Naive thymus-derived CD4-positive, alpha-beta T cell (primary cell): ENCODE measurements around the gene GRIP2. TPM values are rescaled to one million over a fixed set of nuclear protein-coding genes. Genes with fewer than 3 reads are reported as not detected.

Experiments
- ATAC-seq: fragments of 150-1000 bp; cut with Tn5 transposase; 2 replicates; pipeline ENCODE4 v1.10.0; 2021; ENCODE audit warnings: mild to moderate bottlenecking, moderate library complexity
- CTCF ChIA-PET: fragments of 350-600 bp; sonication (Branson Sonifier 250); formaldehyde crosslinking; loops from one replicate; lab custom pipeline; 2021; ENCODE audit warnings: antibody characterized with exemption; lab: Charles Lee
- POLR2A ChIA-PET: fragments of 350-600 bp; sonication (Branson Sonifier 250); formaldehyde crosslinking; loops from one replicate; lab custom pipeline; 2021; ENCODE audit warnings: antibody characterized with exemption, inconsistent platforms; lab: Charles Lee
- DNase-seq, 9 donors: peaks; one replicate each; pipeline versions ENCODE4 v3.0.0 to v3.0.0-alpha.2; 2020 to 2022; ENCODE audit warnings: mixed read lengths in 1 of 9
- H3K27ac ChIP-seq: one replicate; pipeline ENCODE4 v1.7.0; 2013; ENCODE audit warnings: mild to moderate bottlenecking, low read depth, low read length, moderate library complexity
- H3K27me3 ChIP-seq, 2 donors: one replicate each; pipeline ENCODE4 v1.7.0; 2013; ENCODE audit warnings: low read length in 2 of 2, mild to moderate bottlenecking in 2 of 2, moderate library complexity in 2 of 2; ENCODE audit not compliant: control insufficient read depth in 2 of 2, insufficient read depth in 2 of 2
- H3K36me3 ChIP-seq, 3 experiments: 1 replicate in 2 of 3; 2 replicates in 1 of 3; pipeline ENCODE4 v1.7.0; 2013; ENCODE audit warnings: low read length in 3 of 3, mild to moderate bottlenecking in 3 of 3, moderate library complexity in 1 of 3; ENCODE audit not compliant: insufficient read depth in 3 of 3, control insufficient read depth in 2 of 3
- H3K4me1 ChIP-seq, 2 donors: one replicate each; pipeline ENCODE4 v1.7.0; 2013; ENCODE audit warnings: low read length in 2 of 2, mild to moderate bottlenecking in 2 of 2, moderate library complexity in 1 of 2; ENCODE audit not compliant: control insufficient read depth in 2 of 2, insufficient read depth in 2 of 2
- H3K4me3 ChIP-seq: 2 replicates; pipeline ENCODE4 v1.7.0; 2013; ENCODE audit warnings: mild to moderate bottlenecking, low read length
- H3K9me3 ChIP-seq, 3 experiments: 1 replicate in 2 of 3; 2 replicates in 1 of 3; pipeline ENCODE4 v1.7.0; 2013; ENCODE audit warnings: low read length in 3 of 3; ENCODE audit not compliant: control insufficient read depth in 2 of 3
- H3K27ac Mint-ChIP-seq, 9 donors: one replicate each; pipeline ENCODE4 v1.8.0; 2020 to 2022; ENCODE audit warnings: mixed read lengths in 9 of 9, mild to moderate bottlenecking in 8 of 9, moderate library complexity in 5 of 9, inconsistent platforms in 2 of 9
- H3K27me3 Mint-ChIP-seq, 5 donors: one replicate each; pipeline ENCODE4 v1.8.0; 2021 to 2022; ENCODE audit warnings: mixed read lengths in 5 of 5, mild to moderate bottlenecking in 1 of 5
- H3K36me3 Mint-ChIP-seq, 5 donors: one replicate each; pipeline ENCODE4 v1.8.0; 2020 to 2022; ENCODE audit warnings: mixed read lengths in 5 of 5, mild to moderate bottlenecking in 3 of 5, inconsistent platforms in 1 of 5
- H3K4me1 Mint-ChIP-seq, 7 donors: one replicate each; pipeline ENCODE4 v1.8.0; 2020 to 2022; ENCODE audit warnings: mixed read lengths in 7 of 7, mild to moderate bottlenecking in 3 of 7, inconsistent platforms in 1 of 7
- H3K4me3 Mint-ChIP-seq, 10 donors: one replicate each; pipeline ENCODE4 v1.8.0; 2020 to 2022; ENCODE audit warnings: mild to moderate bottlenecking in 10 of 10, mixed read lengths in 10 of 10, moderate library complexity in 6 of 10, inconsistent platforms in 2 of 10
- H3K9me3 Mint-ChIP-seq, 11 donors: one replicate each; pipeline ENCODE4 v1.8.0; 2020 to 2022; ENCODE audit warnings: mixed read lengths in 11 of 11, mild to moderate bottlenecking in 4 of 11, inconsistent platforms in 1 of 11, moderate library complexity in 1 of 11
- intact Hi-C, 2 donors: fragments of 100-400 bp; cut with micrococcal nuclease; formaldehyde crosslinking; loops; one replicate each; pipeline ENCODE4 v1.15.1; 2023
- polyA plus RNA-seq, 2 donors: library from polyadenylated mRNA; unstranded; fragments of 300-500 nt; fragmentation: Illumina TruSeq; gene quantifications; one replicate each; pipeline ENCODE4 v1.2.3, GENCODE V29; 2021
- total RNA-seq, 6 experiments: library from RNA in 5 of 6; stranded (reverse) in 5 of 6; gene quantifications; 1 replicate in 5 of 6; 2 replicates in 1 of 6; pipeline ENCODE4 v1.2.3 and lab custom pipeline; 2021 to 2026

Gene GRIP2
- total and polyA plus RNA-seq, 7 experiments from 2014 or later = not detected

DNA sequence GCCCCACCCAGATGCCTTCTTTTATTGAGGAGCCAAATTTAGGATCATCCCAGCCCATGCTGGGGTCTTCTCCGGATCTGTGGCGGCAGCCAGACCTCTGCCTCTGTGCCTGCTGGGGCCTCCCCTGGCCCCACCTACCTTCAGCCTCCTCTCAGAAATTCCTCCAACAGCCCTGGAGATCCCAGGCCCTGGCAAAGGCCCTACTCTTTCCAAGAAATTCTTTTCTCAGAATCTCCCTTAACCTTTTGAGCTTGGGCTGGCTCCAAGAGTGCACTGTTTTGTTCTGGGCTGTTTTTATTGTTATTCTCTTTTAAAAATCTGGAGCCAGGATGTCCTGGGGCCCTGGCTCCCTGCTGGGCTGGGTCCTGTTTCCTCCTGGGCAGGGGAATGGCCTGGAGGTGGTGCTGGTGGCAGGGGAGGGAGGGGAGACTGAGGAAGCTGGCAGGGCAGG, 57.8 kb downstream of the GRIP2 start:
- DNase-seq = no peak
- peaks cover 6 to 98% (median 11%) of the 10 kb centered on the region in 3 experiments for H3K36me3 ChIP-seq
- POLR2A ChIA-PET = no interaction called here
- no peaks in the 10 kb centered on the region for H3K27me3 ChIP-seq
- intact Hi-C loops = no loop called here
- CTCF ChIA-PET = interaction anchor here (0.6 kb wide), 1 partner anchor 368 kb away, joined by 3 read pairs; no protein-coding TSS in a partner anchor
- H3K36me3 Mint-ChIP-seq = peaks cover 19 to 59% (median 22%) of the 10 kb centered on the region in 5 donors
- no peak overlapping the region for H3K4me3 ChIP-seq
- H3K4me1 Mint-ChIP-seq = peaks cover 0 to 6% (median 0%) of the 10 kb centered on the region in 7 donors
- H3K9me3 ChIP-seq = no peaks in the 10 kb centered on the region
- no peaks in the 10 kb centered on the region for H3K27me3 Mint-ChIP-seq
- H3K4me1 ChIP-seq = no peaks in the 10 kb centered on the region
- H3K27ac Mint-ChIP-seq = no peak overlapping the region
- H3K9me3 Mint-ChIP-seq = no peaks in the 10 kb centered on the region
- no peak for ATAC-seq
- H3K27ac ChIP-seq = no peak overlapping the region
- H3K4me3 Mint-ChIP-seq = no peak overlapping the region

DNA sequence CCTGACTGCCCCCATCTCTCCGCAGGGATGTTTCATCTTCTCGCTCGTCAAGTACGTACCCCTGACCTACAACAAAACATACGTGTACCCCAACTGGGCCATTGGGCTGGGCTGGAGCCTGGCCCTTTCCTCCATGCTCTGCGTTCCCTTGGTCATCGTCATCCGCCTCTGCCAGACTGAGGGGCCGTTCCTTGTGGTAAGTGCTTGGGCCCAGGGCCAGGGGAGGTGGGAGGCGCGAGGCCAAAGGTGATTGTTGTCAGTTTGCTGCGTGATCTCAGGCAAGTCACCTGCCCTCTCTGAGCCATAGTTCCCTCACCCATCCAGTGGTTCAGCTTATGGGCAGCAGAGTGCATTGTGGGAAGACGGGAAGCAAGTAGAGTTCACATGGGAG, 58.5 kb downstream of the GRIP2 start:
- H3K36me3 ChIP-seq = peaks cover 6 to 98% (median 11%) of the 10 kb centered on the region in 3 experiments
- H3K27me3 Mint-ChIP-seq = no peaks in the 10 kb centered on the region
- ChIA-PET CTCF (no interaction called here), POLR2A (no interaction called here)
- H3K9me3 ChIP-seq = no peaks in the 10 kb centered on the region
- H3K9me3 Mint-ChIP-seq = no peaks in the 10 kb centered on the region
- no peak overlapping the region for H3K27ac Mint-ChIP-seq
- no peak overlapping the region for H3K27ac ChIP-seq
- peaks cover 19 to 65% (median 22%) of the 10 kb centered on the region in 5 donors for H3K36me3 Mint-ChIP-seq
- peaks cover 0 to 6% (median 0%) of the 10 kb centered on the region in 7 donors for H3K4me1 Mint-ChIP-seq
- no peak overlapping the region for H3K4me3 Mint-ChIP-seq
- DNase-seq = no peak
- no peaks in the 10 kb centered on the region for H3K4me1 ChIP-seq
- intact Hi-C loops = no loop called here
- H3K27me3 ChIP-seq = no peaks in the 10 kb centered on the region
- ATAC-seq = no peak
- H3K4me3 ChIP-seq = no peak overlapping the region

DNA sequence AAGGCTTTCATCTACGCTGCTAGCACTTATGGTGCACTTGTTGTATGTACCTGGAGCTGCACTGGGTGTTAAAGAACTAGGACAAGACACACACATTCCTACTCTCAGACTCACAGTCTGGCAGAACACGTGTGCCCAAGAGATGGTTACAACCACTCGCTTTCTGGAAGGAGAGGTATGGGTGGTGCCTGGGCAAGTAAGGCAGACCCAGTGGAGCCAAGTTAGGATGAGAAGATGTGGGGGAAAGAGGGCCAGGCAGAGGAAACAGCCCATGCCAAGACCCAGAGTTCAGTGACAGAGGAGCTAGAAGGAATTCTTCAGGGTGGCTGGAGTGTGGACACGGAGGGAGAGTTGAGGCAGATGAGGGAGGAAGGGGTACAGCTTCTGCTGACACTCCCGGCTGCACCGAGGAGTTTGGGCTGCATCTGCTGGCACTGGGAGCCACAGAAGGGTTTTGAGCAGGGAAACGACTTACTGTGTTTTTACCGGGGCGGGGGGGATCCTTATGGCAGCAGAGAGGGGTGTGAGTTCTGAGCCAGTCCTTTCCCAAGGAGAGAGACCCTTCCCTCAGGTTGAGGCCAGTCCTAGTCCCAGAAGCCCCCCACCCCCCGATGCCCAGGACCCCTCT, 59.0 kb downstream of the GRIP2 start:
- no peak overlapping the region for H3K4me3 ChIP-seq
- Mint-ChIP-seq H3K27me3 (no peaks in the 10 kb centered on the region), H3K27ac (peak overlapping the region in 2 of 9 donors; percentile 20 to 48), H3K36me3 (peaks cover 19 to 66% (median 22%) of the 10 kb centered on the region in 5 donors), H3K4me3 (no peak overlapping the region), H3K4me1 (peaks cover 0 to 6% (median 0%) of the 10 kb centered on the region in 7 donors), H3K9me3 (no peaks in the 10 kb centered on the region)
- ChIA-PET POLR2A (no interaction called here), CTCF (no interaction called here)
- H3K27me3 ChIP-seq = no peaks in the 10 kb centered on the region
- DNase-seq (no peak), ATAC-seq (no peak)
- intact Hi-C loops = no loop called here
- H3K4me1 ChIP-seq = no peaks in the 10 kb centered on the region
- H3K9me3 ChIP-seq = no peaks in the 10 kb centered on the region
- H3K36me3 ChIP-seq = peaks cover 6 to 98% (median 11%) of the 10 kb centered on the region in 3 experiments
- H3K27ac ChIP-seq = no peak overlapping the region

DNA sequence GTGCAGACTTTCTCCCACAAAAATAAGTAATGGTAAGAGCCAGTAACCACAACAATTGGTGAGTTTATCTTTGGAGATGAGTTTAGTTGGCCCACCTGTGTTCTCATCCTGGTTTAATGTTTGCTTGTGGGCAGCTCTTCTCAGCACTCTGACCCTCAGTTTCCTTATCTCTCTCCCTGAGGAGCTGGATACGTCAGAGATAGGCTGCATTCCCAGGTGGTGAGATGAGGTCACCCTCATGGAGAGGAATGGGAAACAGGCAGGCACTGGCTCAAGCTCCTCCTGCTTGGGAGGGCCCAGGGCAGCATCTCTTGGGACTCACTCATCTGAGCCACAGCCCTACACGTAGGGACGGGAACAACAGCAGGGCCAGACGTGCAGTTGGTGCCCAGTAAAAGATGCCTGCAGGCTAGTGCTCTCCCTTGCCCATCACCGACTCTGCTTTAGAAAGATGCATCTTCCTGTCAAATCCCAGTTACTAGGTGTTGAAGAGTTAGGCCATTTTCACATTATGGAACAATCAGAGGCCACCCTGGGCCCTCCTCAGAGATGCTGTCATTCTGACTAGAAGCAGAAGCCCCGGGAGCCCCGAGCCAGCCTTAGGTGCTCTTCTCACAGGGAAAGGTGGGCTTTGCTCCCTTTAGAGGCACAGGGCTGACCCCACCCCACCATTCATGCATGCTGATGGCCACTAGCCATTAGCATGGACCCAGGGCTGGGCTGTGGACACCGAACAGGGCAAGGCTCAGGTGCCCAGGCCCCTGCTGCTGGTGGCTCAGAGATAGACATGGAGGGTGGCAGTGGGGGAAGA, 59.7 kb downstream of the GRIP2 start:
- H3K4me1 Mint-ChIP-seq = peaks cover 0 to 6% (median 0%) of the 10 kb centered on the region in 7 donors
- no peaks in the 10 kb centered on the region for H3K9me3 ChIP-seq
- peaks cover 6 to 97% (median 11%) of the 10 kb centered on the region in 3 experiments for H3K36me3 ChIP-seq
- H3K27me3 Mint-ChIP-seq = no peaks in the 10 kb centered on the region
- ATAC-seq (no peak), DNase-seq (no peak)
- no peak overlapping the region for H3K27ac ChIP-seq
- H3K4me3 Mint-ChIP-seq = no peak overlapping the region
- no peaks in the 10 kb centered on the region for H3K4me1 ChIP-seq
- H3K27ac Mint-ChIP-seq = peak overlapping the region in 1 of 9 donors; percentile 48
- ChIA-PET CTCF (interaction anchor here (0.5 kb wide), 1 partner anchor 12 kb away, joined by 3 read pairs; no protein-coding TSS in a partner anchor), POLR2A (interaction anchor here (0.5 kb wide), 1 partner anchor 211 kb away, joined by 3 read pairs; no protein-coding TSS in a partner anchor)
- intact Hi-C loops = no loop called here
- H3K36me3 Mint-ChIP-seq = peaks cover 16 to 68% (median 22%) of the 10 kb centered on the region in 5 donors
- H3K4me3 ChIP-seq = no peak overlapping the region
- no peaks in the 10 kb centered on the region for H3K9me3 Mint-ChIP-seq
- H3K27me3 ChIP-seq = no peaks in the 10 kb centered on the region

- ATAC-seq (no peak), DNase-seq (no peak)
- H3K4me1 ChIP-seq = no peaks in the 10 kb centered on the region
- no peaks in the 10 kb centered on the region for H3K9me3 ChIP-seq
- Mint-ChIP-seq H3K4me1 (peaks cover 0 to 6% (median 0%) of the 10 kb centered on the region in 7 donors), H3K27ac (no peak overlapping the region), H3K4me3 (no peak overlapping the region), H3K27me3 (no peaks in the 10 kb centered on the region), H3K36me3 (peaks cover 15 to 65% (median 19%) of the 10 kb centered on the region in 5 donors), H3K9me3 (no peaks in the 10 kb centered on the region)
- POLR2A ChIA-PET = interaction anchor here (0.5 kb wide), 1 partner anchor 210 kb away, joined by 3 read pairs; no protein-coding TSS in a partner anchor
- H3K4me3 ChIP-seq = no peak overlapping the region
- no peak overlapping the region for H3K27ac ChIP-seq
- intact Hi-C loops = no loop called here
- H3K27me3 ChIP-seq = no peaks in the 10 kb centered on the region
- H3K36me3 ChIP-seq = peaks cover 6 to 96% (median 11%) of the 10 kb centered on the region in 3 experiments
- CTCF ChIA-PET = interaction anchor here (0.5 kb wide), 1 partner anchor 11 kb away, joined by 3 read pairs; no protein-coding TSS in a partner anchor
These were observed 60.6 kb downstream of the GRIP2 start for GRCh38 chr3:14479591-14479990.

- no peak for ATAC-seq
- Mint-ChIP-seq H3K27ac (peak overlapping the region in 2 of 9 donors; percentile 25 to 72), H3K36me3 (peaks cover 12 to 65% (median 19%) of the 10 kb centered on the region in 5 donors), H3K4me3 (no peak overlapping the region), H3K4me1 (peaks cover 0 to 4% (median 0%) of the 10 kb centered on the region in 7 donors), H3K9me3 (no peaks in the 10 kb centered on the region), H3K27me3 (no peaks in the 10 kb centered on the region)
- ChIA-PET POLR2A (no interaction called here), CTCF (no interaction called here)
- H3K4me3 ChIP-seq = no peak overlapping the region
- no peak overlapping the region for H3K27ac ChIP-seq
- intact Hi-C loops = no loop called here
- no peaks in the 10 kb centered on the region for H3K4me1 ChIP-seq
- H3K36me3 ChIP-seq = peaks cover 6 to 96% (median 11%) of the 10 kb centered on the region in 3 experiments
- H3K27me3 ChIP-seq = no peaks in the 10 kb centered on the region
- DNase-seq = no peak
- no peaks in the 10 kb centered on the region for H3K9me3 ChIP-seq
These were observed 61.1 kb downstream of the GRIP2 start for GRCh38 chr3:14478956-14479550.
